IMR-90 (cell line): ENCODE measurements around the gene NDNF.

Experiments
- CHD1 ChIP-seq: IDR thresholded peaks from 2 replicates; pipeline ENCODE4 v1.6.1; 2012; ENCODE audit warnings: low read depth, low read length, improper control_type of control experiment
- FOS ChIP-seq: fragments of 150-350 bp; IDR thresholded peaks from 2 replicates; pipeline ENCODE4 v1.6.1; 2016; ENCODE audit warnings: low read depth, low read length
- MAFK ChIP-seq: IDR thresholded peaks from 2 replicates; pipeline ENCODE4 v1.6.1; 2012; ENCODE audit warnings: low read depth, low read length, improper control_type of control experiment
- MAZ ChIP-seq: IDR thresholded peaks from 2 replicates; pipeline ENCODE4 v1.6.1; 2012; ENCODE audit warnings: low read depth, mild to moderate bottlenecking, low read length, improper control_type of control experiment, moderate library complexity, borderline replicate concordance
- MXI1 ChIP-seq: IDR thresholded peaks from 2 replicates; pipeline ENCODE4 v1.6.1; 2012; ENCODE audit warnings: low read depth, mild to moderate bottlenecking, low read length, moderate library complexity, borderline replicate concordance
- POLR2A ChIP-seq: IDR thresholded peaks from 2 replicates; pipeline ENCODE4 v1.6.1; 2012; ENCODE audit warnings: mild to moderate bottlenecking, low read depth, low read length
- RAD21 ChIP-seq: IDR thresholded peaks from 2 replicates; pipeline ENCODE4 v1.6.1; 2012; ENCODE audit warnings: low read length, improper control_type of control experiment
- RCOR1 ChIP-seq: IDR thresholded peaks from 2 replicates; pipeline ENCODE4 v1.6.1; 2012; ENCODE audit warnings: mild to moderate bottlenecking, low read length, improper control_type of control experiment; ENCODE audit not compliant: insufficient replicate concordance
- RFX5 ChIP-seq: IDR thresholded peaks from 2 replicates; pipeline ENCODE4 v1.8.0; 2012; ENCODE audit warnings: low read depth, mild to moderate bottlenecking, low read length, moderate library complexity
- SMC3 ChIP-seq: fragments of 150-350 bp; IDR thresholded peaks from 2 replicates; pipeline ENCODE4 v1.6.1; 2016; ENCODE audit warnings: low read depth, mild to moderate bottlenecking, antibody characterized with exemption, low read length, moderate library complexity
- TF ChIP-seq, protein P1 (sequence below): conservative IDR thresholded peaks from 2 replicates; pipeline ENCODE4 v1.5.1; 2012; ENCODE audit warnings: mild to moderate bottlenecking, low read depth, low read length, improper control_type of control experiment
- TF ChIP-seq, protein P2 (sequence below): fragments of 150-350 bp; IDR thresholded peaks from 2 replicates; pipeline ENCODE4 v1.6.1; 2017; ENCODE audit warnings: mild to moderate bottlenecking, antibody characterized with exemption, low read length, low read depth

GRCh38 chr4:121096629-121097028, 24.3 kb upstream of the NDNF start:
- TF ChIP-seq, protein P1, sequence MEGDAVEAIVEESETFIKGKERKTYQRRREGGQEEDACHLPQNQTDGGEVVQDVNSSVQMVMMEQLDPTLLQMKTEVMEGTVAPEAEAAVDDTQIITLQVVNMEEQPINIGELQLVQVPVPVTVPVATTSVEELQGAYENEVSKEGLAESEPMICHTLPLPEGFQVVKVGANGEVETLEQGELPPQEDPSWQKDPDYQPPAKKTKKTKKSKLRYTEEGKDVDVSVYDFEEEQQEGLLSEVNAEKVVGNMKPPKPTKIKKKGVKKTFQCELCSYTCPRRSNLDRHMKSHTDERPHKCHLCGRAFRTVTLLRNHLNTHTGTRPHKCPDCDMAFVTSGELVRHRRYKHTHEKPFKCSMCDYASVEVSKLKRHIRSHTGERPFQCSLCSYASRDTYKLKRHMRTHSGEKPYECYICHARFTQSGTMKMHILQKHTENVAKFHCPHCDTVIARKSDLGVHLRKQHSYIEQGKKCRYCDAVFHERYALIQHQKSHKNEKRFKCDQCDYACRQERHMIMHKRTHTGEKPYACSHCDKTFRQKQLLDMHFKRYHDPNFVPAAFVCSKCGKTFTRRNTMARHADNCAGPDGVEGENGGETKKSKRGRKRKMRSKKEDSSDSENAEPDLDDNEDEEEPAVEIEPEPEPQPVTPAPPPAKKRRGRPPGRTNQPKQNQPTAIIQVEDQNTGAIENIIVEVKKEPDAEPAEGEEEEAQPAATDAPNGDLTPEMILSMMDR, result peak; percentile 73
- TF ChIP-seq POLR2A, result no peak
- TF ChIP-seq SMC3, result peak; percentile 69
- peak; percentile 72 for TF ChIP-seq RAD21
- TF ChIP-seq MAFK, result no peak
- TF ChIP-seq FOS, result no peak
- TF ChIP-seq, protein P2, sequence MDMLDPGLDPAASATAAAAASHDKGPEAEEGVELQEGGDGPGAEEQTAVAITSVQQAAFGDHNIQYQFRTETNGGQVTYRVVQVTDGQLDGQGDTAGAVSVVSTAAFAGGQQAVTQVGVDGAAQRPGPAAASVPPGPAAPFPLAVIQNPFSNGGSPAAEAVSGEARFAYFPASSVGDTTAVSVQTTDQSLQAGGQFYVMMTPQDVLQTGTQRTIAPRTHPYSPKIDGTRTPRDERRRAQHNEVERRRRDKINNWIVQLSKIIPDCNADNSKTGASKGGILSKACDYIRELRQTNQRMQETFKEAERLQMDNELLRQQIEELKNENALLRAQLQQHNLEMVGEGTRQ, result no peak
- TF ChIP-seq RCOR1, result no peak
- TF ChIP-seq RFX5, result no peak
- TF ChIP-seq MAZ, result no peak
- TF ChIP-seq CHD1, result no peak
- TF ChIP-seq MXI1, result no peak
